Body of pancreas (tissue), 4 donors: ENCODE data around the gene SPATA25.

Experiments used
- POLR2A ChIP-seq, 3 donors: fragments of 450-650 bp; IDR thresholded peaks; one replicate each; pipeline ENCODE4 v1.6.1; 2016; ENCODE audit warnings: antibody characterized with exemption in 3 of 3, mild to moderate bottlenecking in 2 of 3
- TF ChIP-seq, protein P1 (sequence below), 7 experiments: fragments of 450-650 bp in 4 of 7; fragments of 200-600 bp in 3 of 7; sonication (generic) in 3 of 7; IDR thresholded peaks; one replicate each; pipeline ENCODE4 v1.5.1; 2016 to 2019; ENCODE audit warnings: antibody characterized with exemption in 7 of 7

DNA sequence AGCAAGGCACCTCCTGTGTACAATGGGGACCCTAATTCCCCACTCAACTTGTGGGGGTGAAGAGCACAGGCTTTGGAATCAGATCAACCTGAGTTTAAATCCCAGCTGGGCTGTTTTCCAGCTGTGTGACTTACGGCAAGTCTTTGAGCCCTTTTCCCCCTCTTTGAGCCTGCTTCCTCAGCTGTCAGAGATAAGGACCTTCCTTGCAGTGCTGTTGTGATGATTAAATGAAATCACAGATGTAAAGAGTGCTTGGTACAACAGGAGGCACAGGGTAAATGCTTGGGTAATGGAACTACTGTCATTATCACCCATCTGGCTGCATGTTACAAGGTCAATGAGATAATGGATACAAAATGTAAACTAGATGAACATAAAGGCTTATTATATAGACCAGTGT is 50.6 kb downstream of the SPATA25 start:
- TF ChIP-seq, protein P1, sequence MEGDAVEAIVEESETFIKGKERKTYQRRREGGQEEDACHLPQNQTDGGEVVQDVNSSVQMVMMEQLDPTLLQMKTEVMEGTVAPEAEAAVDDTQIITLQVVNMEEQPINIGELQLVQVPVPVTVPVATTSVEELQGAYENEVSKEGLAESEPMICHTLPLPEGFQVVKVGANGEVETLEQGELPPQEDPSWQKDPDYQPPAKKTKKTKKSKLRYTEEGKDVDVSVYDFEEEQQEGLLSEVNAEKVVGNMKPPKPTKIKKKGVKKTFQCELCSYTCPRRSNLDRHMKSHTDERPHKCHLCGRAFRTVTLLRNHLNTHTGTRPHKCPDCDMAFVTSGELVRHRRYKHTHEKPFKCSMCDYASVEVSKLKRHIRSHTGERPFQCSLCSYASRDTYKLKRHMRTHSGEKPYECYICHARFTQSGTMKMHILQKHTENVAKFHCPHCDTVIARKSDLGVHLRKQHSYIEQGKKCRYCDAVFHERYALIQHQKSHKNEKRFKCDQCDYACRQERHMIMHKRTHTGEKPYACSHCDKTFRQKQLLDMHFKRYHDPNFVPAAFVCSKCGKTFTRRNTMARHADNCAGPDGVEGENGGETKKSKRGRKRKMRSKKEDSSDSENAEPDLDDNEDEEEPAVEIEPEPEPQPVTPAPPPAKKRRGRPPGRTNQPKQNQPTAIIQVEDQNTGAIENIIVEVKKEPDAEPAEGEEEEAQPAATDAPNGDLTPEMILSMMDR (IDR thresholded peaks at IDR 0.05) = no peak
- TF ChIP-seq POLR2A (IDR thresholded peaks at IDR 0.05) = no peak
